H1 (cell line): ENCODE results near the gene NTPCR. TPM values are rescaled to one million over a fixed set of nuclear protein-coding genes. Genes with fewer than 3 reads are reported as not detected.

Experiments used
- CTCF ChIA-PET: fragments of 300-600 bp; sonication (Branson Sonifier 250); formaldehyde crosslinking; loops from one replicate; lab custom pipeline; 2021; ENCODE audit not compliant: partially characterized antibody; lab: Charles Lee
- POLR2A ChIA-PET: fragments of 300-600 bp; sonication (Branson Sonifier 250); formaldehyde crosslinking; loops from one replicate; lab custom pipeline; 2021; ENCODE audit warnings: inconsistent platforms; ENCODE audit not compliant: partially characterized antibody; lab: Charles Lee
- DNase-seq, 2 experiments: peaks; one replicate each; pipeline versions ENCODE4 v3.0.0 to v3.0.0-alpha.2; 2010 to 2022; ENCODE audit warnings: low spot score in 2 of 2, low read depth in 1 of 2, mixed read lengths in 1 of 2
- FAIRE-seq: peaks from 2 replicates; lab custom pipeline; 2011; peaks lifted over from hg19 to GRCh38; lab: Jason Lieb, UNC
- H2AFZ ChIP-seq: 2 replicates; pipeline ENCODE4 v1.8.1; 2012; ENCODE audit warnings: low read length, inconsistent platforms
- H2AK5ac ChIP-seq: 2 replicates; pipeline ENCODE4 v1.6.1; 2013; ENCODE audit warnings: low read depth, low read length
- H2BK120ac ChIP-seq: replicated peaks from 2 replicates; pipeline ENCODE3; 2013; ENCODE audit warnings: low read depth, low read length, inconsistent platforms
- H2BK12ac ChIP-seq: 2 replicates; pipeline ENCODE4 v1.6.1; 2013; ENCODE audit warnings: low read depth, low read length
- H2BK15ac ChIP-seq: 2 replicates; pipeline ENCODE4 v1.6.1; 2013; ENCODE audit warnings: low read length
- H2BK20ac ChIP-seq: 2 replicates; pipeline ENCODE4 v1.6.1; 2013; ENCODE audit warnings: low read length
- H2BK5ac ChIP-seq: 2 replicates; pipeline ENCODE4 v1.6.1; 2013; ENCODE audit warnings: low read depth, low read length
- H3K14ac ChIP-seq: 2 replicates; pipeline ENCODE4 v1.6.1; 2013; ENCODE audit warnings: inconsistent platforms; ENCODE audit not compliant: insufficient read length
- H3K18ac ChIP-seq: 2 replicates; pipeline ENCODE4 v1.6.1; 2013; ENCODE audit warnings: low read length; ENCODE audit errors: extremely low read depth
- H3K23ac ChIP-seq: 2 replicates; pipeline ENCODE4 v1.6.1; 2013; ENCODE audit warnings: inconsistent platforms; ENCODE audit not compliant: insufficient read length
- H3K23me2 ChIP-seq: 2 replicates; pipeline ENCODE4 v1.6.1; 2013; ENCODE audit warnings: low read depth, low read length
- H3K27ac ChIP-seq: 2 replicates; pipeline ENCODE4 v1.6.1; 2011; ENCODE audit warnings: low read depth, low read length, inconsistent platforms
- H3K27me3 ChIP-seq, 4 experiments: replicated peaks in 1 of 4; 1 replicate in 1 of 4; 2 replicates in 3 of 4; pipeline versions ENCODE4 v1.6.1 to v1.8.1; 2011 to 2013; ENCODE audit warnings: low read length in 3 of 4, mild to moderate bottlenecking in 3 of 4, inconsistent platforms in 2 of 4, mixed read lengths in 2 of 4, moderate library complexity in 1 of 4; ENCODE audit not compliant: control insufficient read depth in 3 of 4, insufficient read depth in 3 of 4; ENCODE audit errors: extremely low read depth in 1 of 4
- H3K36me3 ChIP-seq, 4 experiments: 2 replicates each; pipeline versions ENCODE4 v1.6.1 to v1.8.1; 2011 to 2013; ENCODE audit warnings: mild to moderate bottlenecking in 4 of 4, low read length in 3 of 4, moderate library complexity in 2 of 4, control low read depth in 1 of 4, inconsistent platforms in 1 of 4; ENCODE audit not compliant: insufficient read depth in 4 of 4, control insufficient read depth in 2 of 4
- H3K4ac ChIP-seq: replicated peaks from 2 replicates; pipeline ENCODE3; 2013; ENCODE audit warnings: low read length, low read depth, mixed read lengths, inconsistent platforms; ENCODE audit not compliant: insufficient read length
- H3K4me1 ChIP-seq, 4 experiments: replicated peaks in 1 of 4; 1 replicate in 1 of 4; 2 replicates in 3 of 4; pipeline versions ENCODE4 v1.6.1 to v1.8.1; 2011 to 2013; ENCODE audit warnings: low read length in 3 of 4, inconsistent platforms in 2 of 4, mixed read lengths in 1 of 4; ENCODE audit not compliant: insufficient read depth in 4 of 4, control insufficient read depth in 3 of 4
- H3K4me2 ChIP-seq, 2 experiments: 2 replicates each; pipeline versions ENCODE4 v1.6.1 to v1.8.1; 2011 to 2013; ENCODE audit warnings: low read depth in 2 of 2, low read length in 2 of 2, control low read depth in 1 of 2, inconsistent platforms in 1 of 2, mild to moderate bottlenecking in 1 of 2; ENCODE audit not compliant: insufficient read depth in 1 of 2
- H3K4me3 ChIP-seq, 4 experiments: fragments of 200-600, 300-600 bp in 1 of 4; sonication (generic), shearing (Covaris generic), sonication (Bioruptor Twin) in 1 of 4; 2 replicates each; pipeline versions ENCODE4 v1.5.1 to v1.8.1; 2011 to 2016; ENCODE audit warnings: low read length in 4 of 4, low read depth in 3 of 4, control low read depth in 2 of 4, inconsistent platforms in 2 of 4, mild to moderate bottlenecking in 2 of 4, mixed read lengths in 1 of 4, moderate library complexity in 1 of 4; ENCODE audit not compliant: insufficient read depth in 2 of 4; ENCODE audit errors: extremely low read depth in 1 of 4
- H3K56ac ChIP-seq: replicated peaks from 2 replicates; pipeline ENCODE3; 2013; ENCODE audit warnings: low read depth, mild to moderate bottlenecking, mixed read lengths, low read length, inconsistent platforms; ENCODE audit not compliant: insufficient read length
- H3K79me1 ChIP-seq: 2 replicates; pipeline ENCODE4 v1.6.1; 2013; ENCODE audit warnings: low read depth, low read length, control low read depth
- H3K79me2 ChIP-seq, 2 experiments: 2 replicates each; pipeline versions ENCODE4 v1.6.1 to v1.8.1; 2012 to 2013; ENCODE audit warnings: low read length in 2 of 2, mild to moderate bottlenecking in 2 of 2, inconsistent platforms in 1 of 2; ENCODE audit not compliant: insufficient read depth in 2 of 2, control insufficient read depth in 1 of 2
- H3K9ac ChIP-seq, 4 experiments: replicated peaks in 1 of 4; 1 replicate in 1 of 4; 2 replicates in 3 of 4; pipeline versions ENCODE4 v1.6.1 to v1.8.1; 2011 to 2013; ENCODE audit warnings: low read depth in 3 of 4, low read length in 3 of 4, control low read depth in 2 of 4, mild to moderate bottlenecking in 2 of 4, moderate library complexity in 2 of 4, inconsistent platforms in 1 of 4; ENCODE audit errors: extremely low read depth in 1 of 4
- H3K9me3 ChIP-seq, 2 experiments: 2 replicates each; pipeline versions ENCODE4 v1.6.1 to v1.8.1; 2012 to 2013; ENCODE audit warnings: mild to moderate bottlenecking in 2 of 2, moderate library complexity in 2 of 2, control low read depth in 1 of 2, inconsistent platforms in 1 of 2, low read depth in 1 of 2, low read length in 1 of 2, mixed read lengths in 1 of 2; ENCODE audit not compliant: insufficient read depth in 2 of 2
- H4K20me1 ChIP-seq, 2 experiments: replicated peaks in 1 of 2; 2 replicates each; pipeline versions ENCODE3 to v1.8.1; 2011 to 2013; ENCODE audit warnings: inconsistent platforms in 2 of 2, low read length in 2 of 2, mild to moderate bottlenecking in 1 of 2; ENCODE audit not compliant: insufficient read depth in 2 of 2, control insufficient read depth in 1 of 2
- H4K5ac ChIP-seq: 2 replicates; pipeline ENCODE4 v1.6.1; 2013; ENCODE audit warnings: low read length, low read depth, mixed read lengths, inconsistent platforms; ENCODE audit not compliant: insufficient read length
- H4K8ac ChIP-seq: 2 replicates; pipeline ENCODE4 v1.8.0; 2013; ENCODE audit warnings: mild to moderate bottlenecking, moderate library complexity, low read length, inconsistent platforms; ENCODE audit not compliant: insufficient read depth; ENCODE audit errors: extremely low read depth
- H4K91ac ChIP-seq: replicated peaks from 2 replicates; pipeline ENCODE3; 2013; ENCODE audit warnings: low read length, mixed read lengths, inconsistent platforms; ENCODE audit not compliant: insufficient read length
- ATF2 ChIP-seq: IDR thresholded peaks from 2 replicates; pipeline ENCODE4 v1.6.1; 2012; ENCODE audit warnings: low read length, inconsistent platforms
- CBX8 ChIP-seq: fragments of 300-800, 300-1000 bp; sonication (generic); IDR thresholded peaks from 2 replicates; pipeline ENCODE4 v1.7.1; 2016; ENCODE audit warnings: low read depth, low read length, borderline replicate concordance
- CEBPB ChIP-seq: IDR thresholded peaks from 2 replicates; pipeline ENCODE4 v1.6.1; 2012; ENCODE audit warnings: low read depth, low read length
- EGR1 ChIP-seq: IDR thresholded peaks from 2 replicates; pipeline ENCODE4 v1.6.1; 2011; ENCODE audit warnings: low read depth, low read length, borderline replicate concordance
- KDM4A ChIP-seq: IDR thresholded peaks from one replicate; pipeline ENCODE4 v1.7.1; 2012; ENCODE audit warnings: low read depth, mild to moderate bottlenecking, moderate library complexity, low read length, inconsistent platforms; ENCODE audit not compliant: severe bottlenecking
- MAX ChIP-seq: IDR thresholded peaks from 2 replicates; pipeline ENCODE4 v1.6.1; 2012; ENCODE audit warnings: inconsistent platforms
- RFX5 ChIP-seq: IDR thresholded peaks from 2 replicates; pipeline ENCODE4 v1.6.1; 2011; ENCODE audit warnings: low read depth, low read length, improper control_type of control experiment, borderline replicate concordance
- SAP30 ChIP-seq: fragments of 300-600 bp; sonication (generic); IDR thresholded peaks from 2 replicates; pipeline ENCODE4 v1.7.1; 2012; ENCODE audit warnings: low read length, moderate library complexity, mild to moderate bottlenecking, inconsistent platforms; ENCODE audit not compliant: insufficient read depth, insufficient replicate concordance
- SP4 ChIP-seq: IDR thresholded peaks from 2 replicates; pipeline ENCODE4 v1.6.1; 2012; ENCODE audit warnings: low read length, inconsistent platforms
- SUZ12 ChIP-seq: fragments of 200-600 bp; sonication (generic); IDR thresholded peaks from 2 replicates; pipeline ENCODE4 v1.6.1; 2012; ENCODE audit warnings: mild to moderate bottlenecking, inconsistent platforms, low read length, moderate library complexity, mixed read lengths
- TAF7 ChIP-seq: optimal IDR thresholded peaks from 2 replicates; pipeline ENCODE3; 2011; ENCODE audit warnings: low read depth, mild to moderate bottlenecking, inconsistent platforms, low read length, moderate library complexity, borderline replicate concordance
- TEAD4 ChIP-seq: IDR thresholded peaks from 2 replicates; pipeline ENCODE4 v1.6.1; 2012; ENCODE audit warnings: low read depth, low read length, inconsistent platforms, mixed read lengths
- WGBS, 2 experiments: shearing (Covaris generic) in 1 of 2; methylation state at CpG; one replicate each; pipeline versions ENCODE4 v1.1.6 to v1.1.7; 2013 to 2015; ENCODE audit warnings: low lambda C conversion rate in 2 of 2, mixed read lengths in 2 of 2, inconsistent platforms in 1 of 2, low coverage in 1 of 2, missing lambda C conversion rate in 1 of 2; ENCODE audit not compliant: insufficient replicate concordance in 2 of 2, insufficient coverage in 1 of 2, insufficient read length in 1 of 2; ENCODE audit errors: extremely low coverage in 1 of 2, missing lambda C conversion rate in 1 of 2; 5-methylcytosine and 5-hydroxymethylcytosine counted together
- polyA plus RNA-seq, 7 experiments: library from polyadenylated mRNA; depleted of rRNA in 3 of 7; stranded (reverse) in 5 of 7; unstranded in 2 of 7; fragments of >200 nt in 5 of 7; fragments of 200-250 nt in 2 of 7; gene quantifications; 1 replicate in 5 of 7; 2 replicates in 1 of 7; 4 replicates in 1 of 7; pipeline versions ENCODE4 v1.2.1 to v1.2.3, GENCODE V29; 2011 to 2013; ENCODE audit warnings: missing spikeins in 2 of 7, mixed read lengths in 2 of 7
- total RNA-seq: library from RNA; stranded (reverse); fragmentation: NEBNext Ultra II Directional; extraction: Animal tissue kit (Norgen Biotek cat#: 25700); gene quantifications from 2 replicates; pipeline ENCODE4 v1.2.1, GENCODE V29; 2021

The NTPCR gene
- total and polyA plus RNA-seq, 2 of the 8 experiments (the other 6 are each of a cell fraction or from before 2014, with no cell fraction given) = 22.6 to 73.1 TPM

GRCh38 chr1:232979558-232979957 is 29.1 kb downstream of the NTPCR start:
- H2BK20ac ChIP-seq = no peak overlapping the region
- no peaks in the 10 kb centered on the region for H3K4me1 ChIP-seq
- H4K8ac ChIP-seq = peak overlapping the region; percentile 1; the same call in 1 of the 2 replicates
- H3K4me2 ChIP-seq = no peak overlapping the region
- WGBS, 2 experiments = 92% methylated on average over 6 of the region's 6 CpGs; no CpG with 5 or more reads in 1 of the 2 experiments
- no peak overlapping the region for H2AK5ac ChIP-seq
- no peak overlapping the region for H2BK15ac ChIP-seq
- no peak overlapping the region for H3K4me3 ChIP-seq
- H2AFZ ChIP-seq = no peak overlapping the region
- H3K27ac ChIP-seq = no peak overlapping the region
- ChIA-PET CTCF (interaction anchor here (1.1 to 1.5 kb wide), 3 partner anchors 26 to 260 kb away, joined by 3 to 4 read pairs (median 4); no protein-coding TSS in a partner anchor), POLR2A (interaction anchor here (1.7 kb wide), 1 partner anchor 12 kb away, joined by 4 read pairs; no protein-coding TSS in a partner anchor)
- no peaks in the 10 kb centered on the region for H3K27me3 ChIP-seq
- H3K9ac ChIP-seq = no peak overlapping the region
- H3K79me1 ChIP-seq = no peaks in the 10 kb centered on the region; the same call in 1 of the 2 replicates
- H4K5ac ChIP-seq = no peak overlapping the region
- no peak for DNase-seq
- H3K56ac ChIP-seq = no peak overlapping the region
- H3K79me2 ChIP-seq = no peaks in the 10 kb centered on the region
- H2BK12ac ChIP-seq = no peak overlapping the region
- no peaks in the 10 kb centered on the region for H3K23me2 ChIP-seq
- no peak overlapping the region for H4K91ac ChIP-seq
- H2BK120ac ChIP-seq = no peak overlapping the region
- no peak overlapping the region for H3K23ac ChIP-seq
- H3K4ac ChIP-seq = no peak overlapping the region
- no peak overlapping the region for H3K14ac ChIP-seq
- no peak overlapping the region for H2BK5ac ChIP-seq
- H3K18ac ChIP-seq = no peak overlapping the region
- no peaks in the 10 kb centered on the region for H3K9me3 ChIP-seq
- FAIRE-seq = no peak
- H3K36me3 ChIP-seq = peaks cover 3 to 27% (median 11%) of the 10 kb centered on the region in 4 experiments; a peak in 5 of 8 replicates
- H4K20me1 ChIP-seq = peaks cover 1 to 3% of the 10 kb centered on the region in 2 experiments
- TF ChIP-seq SAP30 (no peak), CBX8 (no peak), SUZ12 (no peak), SP4 (no peak), TEAD4 (no peak), CEBPB (no peak), TAF7 (no peak), KDM4A (no peak), ATF2 (no peak), MAX (no peak), RFX5 (no peak), EGR1 (no peak)
